ENCODE measurements around the gene CHTF8.

- TF ChIP-seq CTCF (IDR thresholded peaks at IDR 0.05) (no peak), IRF3 (IDR thresholded peaks at IDR 0.05; ENCODE audit: low read depth, low read length) (no peak), USF1 (IDR thresholded peaks at IDR 0.05; ENCODE audit: borderline replicate concordance, low read depth) (no peak), TEAD4 (IDR thresholded peaks at IDR 0.05; ENCODE audit: borderline replicate concordance, insufficient read depth) (no peak), POLR2AphosphoS5 (IDR thresholded peaks at IDR 0.05; ENCODE audit: low read depth, low read length) (peak; percentile 83)
Observed at GRCh38 chr16:69105501-69106361, 26.7 kb downstream of the CHTF8 start, which contains the start of gene HAS3.

Measured in SK-N-SH (cell line).